ENCODE data around the gene TGFBR3.

DNA sequence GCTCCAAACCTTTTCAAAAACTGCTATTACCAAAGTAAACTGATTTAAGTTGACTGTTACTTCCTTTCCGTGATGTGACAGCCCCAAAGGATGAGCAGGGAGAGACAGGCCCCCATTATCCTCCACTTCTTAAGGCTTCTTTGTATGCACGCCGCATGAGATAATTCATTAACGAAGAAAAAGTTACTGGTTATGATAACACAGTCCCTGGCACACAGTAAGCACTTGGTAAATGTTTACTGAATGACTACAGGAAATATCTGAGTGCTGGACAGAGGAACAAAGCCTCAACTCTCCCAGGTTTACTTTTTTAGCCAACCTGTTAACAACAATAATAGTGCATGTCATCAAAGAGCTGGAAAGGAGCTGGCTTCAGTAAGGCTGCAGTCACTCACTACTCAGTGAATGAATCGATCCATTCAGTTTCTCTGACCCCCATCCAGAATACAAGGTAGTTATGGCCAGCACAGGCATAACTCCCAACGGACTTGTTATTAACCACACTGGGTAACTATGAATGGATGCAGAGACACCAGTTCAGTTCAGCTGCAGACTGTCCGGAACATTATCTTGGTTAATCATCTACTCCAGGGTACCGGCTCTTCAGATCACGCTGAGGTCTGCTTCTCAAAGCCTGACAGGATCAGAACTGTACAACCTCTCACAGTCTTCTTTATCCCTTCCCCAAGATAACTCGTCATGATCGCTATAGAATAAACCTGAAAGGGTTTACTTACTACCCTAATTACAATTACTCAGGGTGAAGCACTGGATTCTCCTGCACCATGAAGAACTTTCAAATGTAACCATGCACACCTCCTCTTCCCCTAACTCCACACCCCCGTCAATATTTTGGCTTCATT, 58.3 kb downstream of the TGFBR3 start:
- TF ChIP-seq, protein P1, sequence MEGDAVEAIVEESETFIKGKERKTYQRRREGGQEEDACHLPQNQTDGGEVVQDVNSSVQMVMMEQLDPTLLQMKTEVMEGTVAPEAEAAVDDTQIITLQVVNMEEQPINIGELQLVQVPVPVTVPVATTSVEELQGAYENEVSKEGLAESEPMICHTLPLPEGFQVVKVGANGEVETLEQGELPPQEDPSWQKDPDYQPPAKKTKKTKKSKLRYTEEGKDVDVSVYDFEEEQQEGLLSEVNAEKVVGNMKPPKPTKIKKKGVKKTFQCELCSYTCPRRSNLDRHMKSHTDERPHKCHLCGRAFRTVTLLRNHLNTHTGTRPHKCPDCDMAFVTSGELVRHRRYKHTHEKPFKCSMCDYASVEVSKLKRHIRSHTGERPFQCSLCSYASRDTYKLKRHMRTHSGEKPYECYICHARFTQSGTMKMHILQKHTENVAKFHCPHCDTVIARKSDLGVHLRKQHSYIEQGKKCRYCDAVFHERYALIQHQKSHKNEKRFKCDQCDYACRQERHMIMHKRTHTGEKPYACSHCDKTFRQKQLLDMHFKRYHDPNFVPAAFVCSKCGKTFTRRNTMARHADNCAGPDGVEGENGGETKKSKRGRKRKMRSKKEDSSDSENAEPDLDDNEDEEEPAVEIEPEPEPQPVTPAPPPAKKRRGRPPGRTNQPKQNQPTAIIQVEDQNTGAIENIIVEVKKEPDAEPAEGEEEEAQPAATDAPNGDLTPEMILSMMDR (IDR thresholded peaks at IDR 0.05 in 8 of 11, conservative IDR thresholded peaks at IDR 0.05 in 3 of 11), result no peak
- TF ChIP-seq POLR2A (IDR thresholded peaks at IDR 0.05), result no peak
